ENCODE data around the gene EPHX1. TPM values are rescaled to one million over a fixed set of nuclear protein-coding genes. Genes with fewer than 3 reads are reported as not detected.

Gene EPHX1
- total RNA-seq, 1 donor from 2014 or later: 15.8 TPM

GRCh38 chr1:225816643-225817538, 7.0 kb downstream of the EPHX1 start:
- Mint-ChIP-seq H3K9me3 (no peaks in the 10 kb centered on the region), H3K36me3 (ENCODE audit: low read depth) (peaks cover 2% of the 10 kb centered on the region), H3K27me3 (ENCODE audit: low read depth) (no peaks in the 10 kb centered on the region), H3K27ac (ENCODE audit: unreplicated experiment) (peak overlapping the region; percentile 3), H3K4me3 (no peak overlapping the region), H3K4me1 (peaks cover 24% of the 10 kb centered on the region)
- TF ChIP-seq CTCF (conservative IDR thresholded peaks at IDR 0.05): no peak
- DNase-seq (ENCODE audit: low read depth, low spot score): no peak

- Mint-ChIP-seq H3K27me3 (ENCODE audit: low read depth) (no peaks in the 10 kb centered on the region), H3K36me3 (ENCODE audit: low read depth) (peaks cover 2% of the 10 kb centered on the region), H3K9me3 (no peaks in the 10 kb centered on the region), H3K4me3 (no peak overlapping the region), H3K4me1 (peaks cover 24% of the 10 kb centered on the region), H3K27ac (ENCODE audit: unreplicated experiment) (peak overlapping the region; percentile 89)
- TF ChIP-seq CTCF (conservative IDR thresholded peaks at IDR 0.05): no peak
- no peak for DNase-seq (ENCODE audit: low read depth, low spot score)
Measured at GRCh38 chr1:225817611-225818061, 7.7 kb downstream of the EPHX1 start.

GRCh38 chr1:225818229-225818628, 8.3 kb downstream of the EPHX1 start:
- Mint-ChIP-seq H3K36me3 (ENCODE audit: low read depth) (peaks cover 2% of the 10 kb centered on the region), H3K4me3 (no peak overlapping the region), H3K9me3 (no peaks in the 10 kb centered on the region), H3K27ac (ENCODE audit: unreplicated experiment) (peak overlapping the region; percentile 89), H3K4me1 (peaks cover 19% of the 10 kb centered on the region), H3K27me3 (ENCODE audit: low read depth) (no peaks in the 10 kb centered on the region)
- no peak for TF ChIP-seq CTCF (conservative IDR thresholded peaks at IDR 0.05)
- DNase-seq (ENCODE audit: low read depth, low spot score): no peak

GRCh38 chr1:225819346-225820192, 9.6 kb downstream of the EPHX1 start:
- H3K36me3 Mint-ChIP-seq (ENCODE audit: low read depth): peaks cover 2% of the 10 kb centered on the region
- TF ChIP-seq CTCF (conservative IDR thresholded peaks at IDR 0.05): no peak
- no peak for DNase-seq (ENCODE audit: low read depth, low spot score)
- H3K27ac Mint-ChIP-seq (ENCODE audit: unreplicated experiment): peak overlapping the region; percentile 45
- H3K4me1 Mint-ChIP-seq: peaks cover 16% of the 10 kb centered on the region
- H3K9me3 Mint-ChIP-seq: no peaks in the 10 kb centered on the region
- H3K4me3 Mint-ChIP-seq: no peak overlapping the region
- H3K27me3 Mint-ChIP-seq (ENCODE audit: low read depth): no peaks in the 10 kb centered on the region

- Mint-ChIP-seq H3K27ac (ENCODE audit: unreplicated experiment) (no peak overlapping the region), H3K9me3 (no peaks in the 10 kb centered on the region), H3K4me1 (peaks cover 22% of the 10 kb centered on the region)
Measured at GRCh38 chr1:225820522-225821120, 10.7 kb downstream of the EPHX1 start.

More at GRCh38 chr1:225820522-225821120, 10.7 kb downstream of the EPHX1 start:
- no peak for TF ChIP-seq CTCF (conservative IDR thresholded peaks at IDR 0.05)
- Mint-ChIP-seq H3K27me3 (ENCODE audit: low read depth) (no peaks in the 10 kb centered on the region), H3K36me3 (ENCODE audit: low read depth) (peaks cover 2% of the 10 kb centered on the region), H3K4me3 (no peak overlapping the region)
- no peak for DNase-seq (ENCODE audit: low read depth, low spot score)

Data from neural crest cell (in vitro differentiated cells).